SH-SY5Y (cell line): ENCODE data around the gene RPL34.

ENCODE experiments used
- GATA2 ChIP-seq: IDR thresholded peaks from 2 replicates; pipeline ENCODE4 v1.6.1; 2011; ENCODE audit warnings: mild to moderate bottlenecking, low read depth, low read length
- GATA3 ChIP-seq: IDR thresholded peaks from 2 replicates; pipeline ENCODE4 v1.6.1; 2011; ENCODE audit warnings: low read depth, mild to moderate bottlenecking, low read length, moderate library complexity

- TF ChIP-seq GATA2 (no peak), GATA3 (no peak)
Observed at GRCh38 chr4:108636246-108636645, 15.9 kb downstream of the RPL34 start.
